ENCODE data around the gene KLHL36. TPM values are rescaled to one million over a fixed set of nuclear protein-coding genes. Genes with fewer than 3 reads are reported as not detected.

The KLHL36 gene
- total RNA-seq, 1 donor from 2014 or later: 39.3 TPM

DNA sequence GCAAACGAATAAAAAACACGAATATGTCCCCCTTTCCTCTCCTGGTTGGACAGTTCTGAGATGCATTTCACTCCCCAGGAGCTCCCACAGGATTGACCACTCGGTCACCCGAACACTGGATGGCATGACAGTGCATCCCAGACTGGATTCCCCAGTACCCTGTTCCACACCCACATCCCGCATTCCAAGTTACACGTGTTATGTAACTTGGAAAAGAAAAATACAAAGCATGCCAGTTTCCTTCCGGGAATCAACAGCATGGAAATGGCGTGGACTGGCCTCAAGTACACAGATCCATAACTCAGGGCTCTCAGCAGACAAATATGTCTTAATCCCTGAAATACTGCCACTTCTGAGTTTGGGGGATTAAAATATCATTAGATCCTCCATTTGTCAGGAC is 12.6 kb upstream of the KLHL36 start:
- H3K27me3 ChIP-seq: no peaks in the 10 kb centered on the region
- DNase-seq (ENCODE audit: extremely low spot score in 2 of 2): no peak
- peaks cover 5% of the 10 kb centered on the region for H3K4me1 ChIP-seq
- H3K36me3 ChIP-seq: no peaks in the 10 kb centered on the region
- no peak overlapping the region for H3K4me3 ChIP-seq
- TF ChIP-seq POLR2AphosphoS5 (IDR thresholded peaks at IDR 0.05; ENCODE audit: insufficient read depth in 1 of 2, low read depth in 1 of 2) (no peak), POLR2A (IDR thresholded peaks at IDR 0.05) (no peak)
- TF ChIP-seq, protein P1, sequence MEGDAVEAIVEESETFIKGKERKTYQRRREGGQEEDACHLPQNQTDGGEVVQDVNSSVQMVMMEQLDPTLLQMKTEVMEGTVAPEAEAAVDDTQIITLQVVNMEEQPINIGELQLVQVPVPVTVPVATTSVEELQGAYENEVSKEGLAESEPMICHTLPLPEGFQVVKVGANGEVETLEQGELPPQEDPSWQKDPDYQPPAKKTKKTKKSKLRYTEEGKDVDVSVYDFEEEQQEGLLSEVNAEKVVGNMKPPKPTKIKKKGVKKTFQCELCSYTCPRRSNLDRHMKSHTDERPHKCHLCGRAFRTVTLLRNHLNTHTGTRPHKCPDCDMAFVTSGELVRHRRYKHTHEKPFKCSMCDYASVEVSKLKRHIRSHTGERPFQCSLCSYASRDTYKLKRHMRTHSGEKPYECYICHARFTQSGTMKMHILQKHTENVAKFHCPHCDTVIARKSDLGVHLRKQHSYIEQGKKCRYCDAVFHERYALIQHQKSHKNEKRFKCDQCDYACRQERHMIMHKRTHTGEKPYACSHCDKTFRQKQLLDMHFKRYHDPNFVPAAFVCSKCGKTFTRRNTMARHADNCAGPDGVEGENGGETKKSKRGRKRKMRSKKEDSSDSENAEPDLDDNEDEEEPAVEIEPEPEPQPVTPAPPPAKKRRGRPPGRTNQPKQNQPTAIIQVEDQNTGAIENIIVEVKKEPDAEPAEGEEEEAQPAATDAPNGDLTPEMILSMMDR (IDR thresholded peaks at IDR 0.05): no peak
- no peak overlapping the region for H3K27ac ChIP-seq
- intact Hi-C loops (cut with DNase I): no loop called here
- no peaks in the 10 kb centered on the region for H3K9me3 ChIP-seq

DNA sequence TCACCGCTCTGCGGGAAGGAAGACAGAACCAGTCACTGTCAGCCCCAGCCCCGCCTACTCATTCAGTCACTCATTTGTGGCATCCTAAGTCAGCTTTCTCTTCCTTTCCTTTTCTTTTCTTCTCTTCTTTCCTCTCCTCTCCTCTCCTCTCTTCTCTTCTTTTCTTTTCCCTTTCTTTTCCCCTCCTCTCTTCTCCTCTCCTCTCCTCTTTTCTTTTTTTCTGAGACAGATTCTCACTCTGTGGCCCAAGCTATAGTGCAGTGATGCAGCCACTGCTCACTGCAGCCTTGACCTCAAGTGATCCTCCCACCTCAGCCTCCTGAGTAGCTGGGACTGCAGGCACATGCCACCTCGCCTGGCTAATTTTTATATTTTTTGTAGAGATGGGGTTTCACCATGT is 10.6 kb upstream of the KLHL36 start:
- Histone ChIP-seq H3K27ac (no peak overlapping the region), H3K27me3 (no peaks in the 10 kb centered on the region), H3K4me1 (peaks cover 18% of the 10 kb centered on the region), H3K9me3 (no peaks in the 10 kb centered on the region), H3K36me3 (no peaks in the 10 kb centered on the region), H3K4me3 (no peak overlapping the region)
- DNase-seq (ENCODE audit: extremely low spot score in 2 of 2): no peak
- intact Hi-C loops (cut with DNase I): no loop called here
- TF ChIP-seq POLR2AphosphoS5 (IDR thresholded peaks at IDR 0.05; ENCODE audit: insufficient read depth in 1 of 2, low read depth in 1 of 2): no peak
- TF ChIP-seq, protein P1 (IDR thresholded peaks at IDR 0.05): no peak
- TF ChIP-seq POLR2A (IDR thresholded peaks at IDR 0.05): no peak

DNA sequence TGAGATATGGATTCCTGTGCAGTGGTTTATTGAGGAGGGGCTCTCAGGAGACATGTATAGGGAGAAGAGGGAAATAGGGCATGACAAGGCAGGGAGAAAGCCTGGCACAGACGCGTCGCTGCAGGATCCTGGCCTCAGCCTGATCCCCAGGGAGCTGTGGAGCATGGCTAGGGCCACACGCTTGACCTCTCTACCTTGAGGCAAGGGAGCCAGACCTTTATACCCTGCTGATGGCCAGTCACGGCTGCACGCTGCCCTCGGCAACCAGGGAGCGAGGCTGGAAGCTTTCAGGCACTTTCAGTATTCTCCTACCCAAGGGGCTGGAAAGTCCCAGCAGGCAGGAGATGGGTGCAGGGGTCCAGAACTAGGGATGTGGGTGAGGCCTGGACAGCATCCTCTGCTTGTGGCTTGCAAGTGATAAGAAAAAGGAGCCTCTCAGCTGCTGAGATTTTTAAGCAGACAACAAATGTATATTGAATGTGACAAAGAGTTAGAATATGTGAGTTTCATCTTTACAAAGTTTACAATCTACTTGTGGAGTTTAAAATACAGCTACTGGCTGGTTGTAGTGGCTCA is 10.0 kb upstream of the KLHL36 start:
- H3K4me1 ChIP-seq: peaks cover 23% of the 10 kb centered on the region

DNA sequence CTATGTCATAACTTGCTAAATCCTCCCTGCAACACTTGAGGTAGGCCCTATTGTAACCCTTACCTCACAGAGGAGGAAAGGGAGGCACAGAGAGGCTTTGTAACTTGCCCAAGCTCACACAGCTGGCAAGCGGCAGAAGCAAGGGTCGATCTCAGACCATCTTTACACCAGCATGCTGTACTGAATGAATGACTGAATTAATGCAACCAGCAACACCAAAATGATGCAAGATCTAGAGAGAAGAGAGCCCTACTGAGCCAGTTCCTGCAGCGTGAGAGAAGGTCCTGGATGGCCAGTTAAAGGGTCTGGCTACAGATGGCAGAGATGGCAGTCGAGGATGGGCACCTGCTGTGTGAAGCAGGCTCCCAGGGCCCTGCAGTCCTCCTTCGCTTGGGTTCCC is 8.2 kb upstream of the KLHL36 start:
- no peak for TF ChIP-seq POLR2A (IDR thresholded peaks at IDR 0.05)
- Histone ChIP-seq H3K27ac (no peak overlapping the region), H3K4me1 (peaks cover 29% of the 10 kb centered on the region), H3K27me3 (no peaks in the 10 kb centered on the region), H3K9me3 (no peaks in the 10 kb centered on the region), H3K4me3 (no peak overlapping the region), H3K36me3 (no peaks in the 10 kb centered on the region)
- no peak for DNase-seq (ENCODE audit: extremely low spot score in 2 of 2)
- intact Hi-C loops (cut with DNase I): no loop called here

More for the DNA sequence above, 10.0 kb upstream of the KLHL36 start:
- intact Hi-C loops (cut with DNase I): no loop called here
- Histone ChIP-seq H3K36me3 (no peaks in the 10 kb centered on the region), H3K4me3 (no peak overlapping the region), H3K27me3 (no peaks in the 10 kb centered on the region), H3K9me3 (no peaks in the 10 kb centered on the region), H3K27ac (no peak overlapping the region)
- DNase-seq (ENCODE audit: extremely low spot score in 2 of 2): no peak
- no peak for TF ChIP-seq POLR2A (IDR thresholded peaks at IDR 0.05)
- TF ChIP-seq, protein P1 (IDR thresholded peaks at IDR 0.05): no peak
- no peak for TF ChIP-seq POLR2AphosphoS5 (IDR thresholded peaks at IDR 0.05; ENCODE audit: insufficient read depth in 1 of 2, low read depth in 1 of 2)

DNA sequence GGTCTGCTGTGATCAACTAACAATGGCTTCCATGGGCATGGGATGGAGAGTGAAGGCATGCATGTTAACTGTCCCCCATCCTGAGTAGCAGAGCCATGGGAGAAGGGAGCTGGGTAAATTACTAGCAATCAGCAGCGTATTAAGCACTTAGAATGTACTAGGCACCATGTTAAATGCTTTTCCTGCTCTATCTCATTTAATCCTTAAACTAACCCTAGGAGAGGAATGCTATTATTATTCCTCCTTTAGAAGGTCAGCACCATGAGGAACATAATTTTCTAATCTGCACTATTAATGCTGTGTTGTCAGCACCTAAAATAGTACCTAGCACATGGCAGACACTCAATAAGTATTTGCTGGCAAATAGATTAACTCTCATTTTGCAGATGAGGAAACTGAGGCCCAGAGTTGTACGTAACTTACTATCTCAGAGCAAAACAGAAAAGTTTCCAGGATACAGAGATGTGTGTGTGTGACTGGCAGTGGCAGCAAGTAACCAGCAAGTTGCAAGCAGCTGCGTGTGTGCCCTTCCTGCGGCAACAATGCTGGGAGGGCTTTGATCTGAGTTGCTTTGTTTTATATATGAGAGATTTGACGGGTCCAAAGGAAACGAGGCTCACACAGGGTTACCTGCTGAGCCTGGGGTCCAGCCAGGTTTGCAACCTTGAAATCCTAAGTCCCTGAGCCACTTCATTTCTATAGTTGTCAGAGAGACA is 6.5 kb upstream of the KLHL36 start:
- Histone ChIP-seq H3K9me3 (no peaks in the 10 kb centered on the region), H3K27ac (no peak overlapping the region), H3K36me3 (no peaks in the 10 kb centered on the region), H3K4me1 (peaks cover 24% of the 10 kb centered on the region), H3K27me3 (no peaks in the 10 kb centered on the region), H3K4me3 (no peak overlapping the region)
- TF ChIP-seq POLR2A (IDR thresholded peaks at IDR 0.05): no peak
- no peak for TF ChIP-seq POLR2AphosphoS5 (IDR thresholded peaks at IDR 0.05; ENCODE audit: insufficient read depth in 1 of 2, low read depth in 1 of 2)
- TF ChIP-seq, protein P1 (IDR thresholded peaks at IDR 0.05): no peak
- no peak for DNase-seq (ENCODE audit: extremely low spot score in 2 of 2)
- intact Hi-C loops (cut with DNase I): no loop called here

All from vagina (tissue), 2 donors.